ENCODE measurements around the gene CRX. TPM values are rescaled to one million over a fixed set of nuclear protein-coding genes. Genes with fewer than 3 reads are reported as not detected.
A peak's percentile ranks its signal among the peaks of the same experiment; 100 is the strongest.
"Not testable (repeated sequence)": the region's sequence is repeated elsewhere in the genome, so short reads cannot be mapped to it uniquely, and the experiment has no call there.

The CRX gene
- total RNA-seq, 1 donor from 2014 or later = not detected

GRCh38 chr19:47806435-47806834 lies 15.3 kb upstream of the CRX start:
- no peak for TF ChIP-seq CTCF (IDR thresholded peaks at IDR 0.05)

GRCh38 chr19:47813304-47813994 lies 8.3 kb upstream of the CRX start:
- peaks cover 2% of the 10 kb centered on the region for H3K27me3 Mint-ChIP-seq (ENCODE audit: unreplicated experiment)
- H3K4me1 Mint-ChIP-seq (ENCODE audit: unreplicated experiment) = peaks cover 1% of the 10 kb centered on the region
- no peak overlapping the region for H3K27ac Mint-ChIP-seq (ENCODE audit: unreplicated experiment)
- DNase-seq (ENCODE audit: extremely low spot score, unreplicated experiment) = peak; percentile 93
- peak; percentile 62 for TF ChIP-seq CTCF (IDR thresholded peaks at IDR 0.05)
- no peaks in the 10 kb centered on the region for H3K9me3 Mint-ChIP-seq (ENCODE audit: unreplicated experiment)
- no peaks in the 10 kb centered on the region for H3K36me3 Mint-ChIP-seq (ENCODE audit: unreplicated experiment)
- no peak overlapping the region for H3K4me3 Mint-ChIP-seq (ENCODE audit: unreplicated experiment)

More at GRCh38 chr19:47806435-47806834, 15.3 kb upstream of the CRX start:
- H3K4me3 Mint-ChIP-seq (ENCODE audit: unreplicated experiment) = no peak overlapping the region
- H3K27me3 Mint-ChIP-seq (ENCODE audit: unreplicated experiment) = peaks cover 2% of the 10 kb centered on the region
- no peaks in the 10 kb centered on the region for H3K36me3 Mint-ChIP-seq (ENCODE audit: unreplicated experiment)
- no peaks in the 10 kb centered on the region for H3K4me1 Mint-ChIP-seq (ENCODE audit: unreplicated experiment)
- H3K27ac Mint-ChIP-seq (ENCODE audit: unreplicated experiment) = no peak overlapping the region
- no peaks in the 10 kb centered on the region for H3K9me3 Mint-ChIP-seq (ENCODE audit: unreplicated experiment)
- no peak for DNase-seq (ENCODE audit: extremely low spot score, unreplicated experiment)

GRCh38 chr19:47813995-47814328 lies 7.8 kb upstream of the CRX start:
- TF ChIP-seq CTCF (IDR thresholded peaks at IDR 0.05) = no peak
- no peak for DNase-seq (ENCODE audit: extremely low spot score, unreplicated experiment)
- H3K27ac Mint-ChIP-seq (ENCODE audit: unreplicated experiment) = no peak overlapping the region
- H3K36me3 Mint-ChIP-seq (ENCODE audit: unreplicated experiment) = no peaks in the 10 kb centered on the region
- H3K27me3 Mint-ChIP-seq (ENCODE audit: unreplicated experiment) = peaks cover 4% of the 10 kb centered on the region
- H3K4me3 Mint-ChIP-seq (ENCODE audit: unreplicated experiment) = no peak overlapping the region
- no peaks in the 10 kb centered on the region for H3K9me3 Mint-ChIP-seq (ENCODE audit: unreplicated experiment)
- peaks cover 1% of the 10 kb centered on the region for H3K4me1 Mint-ChIP-seq (ENCODE audit: unreplicated experiment)

- H3K27me3 Mint-ChIP-seq (ENCODE audit: unreplicated experiment) = peaks cover 22% of the 10 kb centered on the region
- not testable (repeated sequence) for H3K9me3 Mint-ChIP-seq (ENCODE audit: unreplicated experiment); H3K4me1 Mint-ChIP-seq (ENCODE audit: unreplicated experiment); H3K27ac Mint-ChIP-seq (ENCODE audit: unreplicated experiment); H3K36me3 Mint-ChIP-seq (ENCODE audit: unreplicated experiment); H3K4me3 Mint-ChIP-seq (ENCODE audit: unreplicated experiment); DNase-seq (ENCODE audit: extremely low spot score, unreplicated experiment)
These were observed 5.5 kb upstream of the CRX start for GRCh38 chr19:47816270-47816669.

- H3K36me3 Mint-ChIP-seq (ENCODE audit: unreplicated experiment); DNase-seq (ENCODE audit: extremely low spot score, unreplicated experiment); H3K4me3 Mint-ChIP-seq (ENCODE audit: unreplicated experiment); H3K4me1 Mint-ChIP-seq (ENCODE audit: unreplicated experiment); H3K9me3 Mint-ChIP-seq (ENCODE audit: unreplicated experiment); H3K27ac Mint-ChIP-seq (ENCODE audit: unreplicated experiment): not testable (repeated sequence)
- peaks cover 31% of the 10 kb centered on the region for H3K27me3 Mint-ChIP-seq (ENCODE audit: unreplicated experiment)
These were observed 3.5 kb upstream of the CRX start for GRCh38 chr19:47818221-47818620.

- Mint-ChIP-seq H3K4me1 (ENCODE audit: unreplicated experiment) (peaks cover 3% of the 10 kb centered on the region), H3K4me3 (ENCODE audit: unreplicated experiment) (no peak overlapping the region), H3K36me3 (ENCODE audit: unreplicated experiment) (no peaks in the 10 kb centered on the region), H3K9me3 (ENCODE audit: unreplicated experiment) (no peaks in the 10 kb centered on the region), H3K27me3 (ENCODE audit: unreplicated experiment) (peaks cover 31% of the 10 kb centered on the region), H3K27ac (ENCODE audit: unreplicated experiment) (no peak overlapping the region)
- DNase-seq (ENCODE audit: extremely low spot score, unreplicated experiment) = no peak
- no peak for TF ChIP-seq CTCF (IDR thresholded peaks at IDR 0.05)
These were observed 1.9 kb upstream of the CRX start for GRCh38 chr19:47819858-47820257.
